WTC11 (cell line): ENCODE measurements around the gene NCOA1.

ENCODE experiments used
- CREB1 ChIP-seq: sonication (generic); formaldehyde crosslinking; IDR thresholded peaks from 2 replicates; pipeline ENCODE4 v1.8.0; 2023; ENCODE audit warnings: mild to moderate bottlenecking, missing genetic modification reagents
- CREM ChIP-seq: sonication (generic); formaldehyde crosslinking; IDR thresholded peaks from 2 replicates; pipeline ENCODE4 v1.8.1; 2022; ENCODE audit warnings: mild to moderate bottlenecking, missing genetic modification reagents, moderate library complexity
- FOXK1 ChIP-seq: sonication (generic); formaldehyde crosslinking; IDR thresholded peaks from 2 replicates; pipeline ENCODE4 v1.8.0; 2022; ENCODE audit warnings: mild to moderate bottlenecking, moderate library complexity, missing genetic modification reagents
- KAT7 ChIP-seq: sonication (generic); formaldehyde crosslinking; IDR thresholded peaks from 2 replicates; pipeline ENCODE4 v1.8.1; 2023; ENCODE audit warnings: missing genetic modification reagents, mild to moderate bottlenecking, borderline replicate concordance
- SP1 ChIP-seq: sonication (generic); formaldehyde crosslinking; conservative IDR thresholded peaks from 2 replicates; pipeline ENCODE4 v1.8.1; 2022; ENCODE audit warnings: missing genetic modification reagents
- TCF7 ChIP-seq: sonication (generic); formaldehyde crosslinking; IDR thresholded peaks from 2 replicates; pipeline ENCODE4 v1.8.0; 2022; ENCODE audit warnings: mild to moderate bottlenecking, low read depth, missing genetic modification reagents, moderate library complexity
- TF ChIP-seq, protein P1 (sequence below): fragments of 200-600 bp; IDR thresholded peaks from 2 replicates; pipeline ENCODE4 v1.8.0; 2022; ENCODE audit warnings: antibody characterized with exemption
- TF ChIP-seq, protein P2 (sequence below): sonication (generic); formaldehyde crosslinking; IDR thresholded peaks from 2 replicates; pipeline ENCODE4 v1.8.0; 2022; ENCODE audit warnings: missing genetic modification reagents
- TF ChIP-seq, protein P3 (sequence below): sonication (generic); formaldehyde crosslinking; IDR thresholded peaks from 2 replicates; pipeline ENCODE4 v1.8.0; 2022; ENCODE audit warnings: mild to moderate bottlenecking, missing genetic modification reagents
- TF ChIP-seq, protein P4 (sequence below): sonication (generic); formaldehyde crosslinking; IDR thresholded peaks from 2 replicates; pipeline ENCODE4 v1.8.1; 2022; ENCODE audit warnings: missing genetic modification reagents, borderline replicate concordance
- TF ChIP-seq, protein P5 (sequence below): sonication (generic); formaldehyde crosslinking; IDR thresholded peaks from 2 replicates; pipeline ENCODE4 v1.8.1; 2022; ENCODE audit warnings: low read depth, missing genetic modification reagents, borderline replicate concordance

DNA sequence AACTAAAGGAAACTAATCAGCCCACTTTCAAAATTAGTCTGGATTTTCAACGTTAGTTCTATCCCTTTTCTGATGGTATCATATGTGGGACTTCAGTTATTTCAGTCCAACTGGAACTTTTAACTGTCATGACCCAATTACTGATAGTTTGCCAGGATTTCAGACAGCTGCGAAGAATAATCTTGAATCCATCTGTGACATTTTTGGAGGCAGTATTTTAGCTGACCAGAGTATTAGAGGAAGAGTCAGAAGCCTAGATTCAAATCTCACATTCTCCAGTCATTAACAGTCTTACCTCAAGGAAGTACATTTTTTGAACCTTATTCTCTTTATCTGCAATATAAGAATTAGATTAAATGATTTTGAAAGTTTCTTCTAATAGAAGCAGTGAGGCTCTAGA, 220.8 kb downstream of the NCOA1 start:
- TF ChIP-seq CREB1 (CRISPR knock-in tag), result no peak
- TF ChIP-seq, protein P1, sequence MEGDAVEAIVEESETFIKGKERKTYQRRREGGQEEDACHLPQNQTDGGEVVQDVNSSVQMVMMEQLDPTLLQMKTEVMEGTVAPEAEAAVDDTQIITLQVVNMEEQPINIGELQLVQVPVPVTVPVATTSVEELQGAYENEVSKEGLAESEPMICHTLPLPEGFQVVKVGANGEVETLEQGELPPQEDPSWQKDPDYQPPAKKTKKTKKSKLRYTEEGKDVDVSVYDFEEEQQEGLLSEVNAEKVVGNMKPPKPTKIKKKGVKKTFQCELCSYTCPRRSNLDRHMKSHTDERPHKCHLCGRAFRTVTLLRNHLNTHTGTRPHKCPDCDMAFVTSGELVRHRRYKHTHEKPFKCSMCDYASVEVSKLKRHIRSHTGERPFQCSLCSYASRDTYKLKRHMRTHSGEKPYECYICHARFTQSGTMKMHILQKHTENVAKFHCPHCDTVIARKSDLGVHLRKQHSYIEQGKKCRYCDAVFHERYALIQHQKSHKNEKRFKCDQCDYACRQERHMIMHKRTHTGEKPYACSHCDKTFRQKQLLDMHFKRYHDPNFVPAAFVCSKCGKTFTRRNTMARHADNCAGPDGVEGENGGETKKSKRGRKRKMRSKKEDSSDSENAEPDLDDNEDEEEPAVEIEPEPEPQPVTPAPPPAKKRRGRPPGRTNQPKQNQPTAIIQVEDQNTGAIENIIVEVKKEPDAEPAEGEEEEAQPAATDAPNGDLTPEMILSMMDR, result no peak
- TF ChIP-seq, protein P2, sequence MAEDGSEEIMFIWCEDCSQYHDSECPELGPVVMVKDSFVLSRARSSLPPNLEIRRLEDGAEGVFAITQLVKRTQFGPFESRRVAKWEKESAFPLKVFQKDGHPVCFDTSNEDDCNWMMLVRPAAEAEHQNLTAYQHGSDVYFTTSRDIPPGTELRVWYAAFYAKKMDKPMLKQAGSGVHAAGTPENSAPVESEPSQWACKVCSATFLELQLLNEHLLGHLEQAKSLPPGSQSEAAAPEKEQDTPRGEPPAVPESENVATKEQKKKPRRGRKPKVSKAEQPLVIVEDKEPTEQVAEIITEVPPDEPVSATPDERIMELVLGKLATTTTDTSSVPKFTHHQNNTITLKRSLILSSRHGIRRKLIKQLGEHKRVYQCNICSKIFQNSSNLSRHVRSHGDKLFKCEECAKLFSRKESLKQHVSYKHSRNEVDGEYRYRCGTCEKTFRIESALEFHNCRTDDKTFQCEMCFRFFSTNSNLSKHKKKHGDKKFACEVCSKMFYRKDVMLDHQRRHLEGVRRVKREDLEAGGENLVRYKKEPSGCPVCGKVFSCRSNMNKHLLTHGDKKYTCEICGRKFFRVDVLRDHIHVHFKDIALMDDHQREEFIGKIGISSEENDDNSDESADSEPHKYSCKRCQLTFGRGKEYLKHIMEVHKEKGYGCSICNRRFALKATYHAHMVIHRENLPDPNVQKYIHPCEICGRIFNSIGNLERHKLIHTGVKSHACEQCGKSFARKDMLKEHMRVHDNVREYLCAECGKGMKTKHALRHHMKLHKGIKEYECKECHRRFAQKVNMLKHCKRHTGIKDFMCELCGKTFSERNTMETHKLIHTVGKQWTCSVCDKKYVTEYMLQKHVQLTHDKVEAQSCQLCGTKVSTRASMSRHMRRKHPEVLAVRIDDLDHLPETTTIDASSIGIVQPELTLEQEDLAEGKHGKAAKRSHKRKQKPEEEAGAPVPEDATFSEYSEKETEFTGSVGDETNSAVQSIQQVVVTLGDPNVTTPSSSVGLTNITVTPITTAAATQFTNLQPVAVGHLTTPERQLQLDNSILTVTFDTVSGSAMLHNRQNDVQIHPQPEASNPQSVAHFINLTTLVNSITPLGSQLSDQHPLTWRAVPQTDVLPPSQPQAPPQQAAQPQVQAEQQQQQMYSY (CRISPR knock-in tag), result no peak
- TF ChIP-seq CREM (CRISPR knock-in tag), result no peak
- TF ChIP-seq, protein P3, sequence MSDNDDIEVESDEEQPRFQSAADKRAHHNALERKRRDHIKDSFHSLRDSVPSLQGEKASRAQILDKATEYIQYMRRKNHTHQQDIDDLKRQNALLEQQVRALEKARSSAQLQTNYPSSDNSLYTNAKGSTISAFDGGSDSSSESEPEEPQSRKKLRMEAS (CRISPR knock-in tag), result no peak
- no peak for TF ChIP-seq SP1 (CRISPR knock-in tag)
- TF ChIP-seq, protein P4, sequence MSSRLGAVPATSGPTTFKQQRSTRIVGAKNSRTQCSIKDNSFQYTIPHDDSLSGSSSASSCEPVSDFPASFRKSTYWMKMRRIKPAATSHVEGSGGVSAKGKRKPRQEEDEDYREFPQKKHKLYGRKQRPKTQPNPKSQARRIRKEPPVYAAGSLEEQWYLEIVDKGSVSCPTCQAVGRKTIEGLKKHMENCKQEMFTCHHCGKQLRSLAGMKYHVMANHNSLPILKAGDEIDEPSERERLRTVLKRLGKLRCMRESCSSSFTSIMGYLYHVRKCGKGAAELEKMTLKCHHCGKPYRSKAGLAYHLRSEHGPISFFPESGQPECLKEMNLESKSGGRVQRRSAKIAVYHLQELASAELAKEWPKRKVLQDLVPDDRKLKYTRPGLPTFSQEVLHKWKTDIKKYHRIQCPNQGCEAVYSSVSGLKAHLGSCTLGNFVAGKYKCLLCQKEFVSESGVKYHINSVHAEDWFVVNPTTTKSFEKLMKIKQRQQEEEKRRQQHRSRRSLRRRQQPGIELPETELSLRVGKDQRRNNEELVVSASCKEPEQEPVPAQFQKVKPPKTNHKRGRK (CRISPR knock-in tag), result no peak
- TF ChIP-seq FOXK1 (CRISPR knock-in tag), result no peak
- TF ChIP-seq, protein P5, sequence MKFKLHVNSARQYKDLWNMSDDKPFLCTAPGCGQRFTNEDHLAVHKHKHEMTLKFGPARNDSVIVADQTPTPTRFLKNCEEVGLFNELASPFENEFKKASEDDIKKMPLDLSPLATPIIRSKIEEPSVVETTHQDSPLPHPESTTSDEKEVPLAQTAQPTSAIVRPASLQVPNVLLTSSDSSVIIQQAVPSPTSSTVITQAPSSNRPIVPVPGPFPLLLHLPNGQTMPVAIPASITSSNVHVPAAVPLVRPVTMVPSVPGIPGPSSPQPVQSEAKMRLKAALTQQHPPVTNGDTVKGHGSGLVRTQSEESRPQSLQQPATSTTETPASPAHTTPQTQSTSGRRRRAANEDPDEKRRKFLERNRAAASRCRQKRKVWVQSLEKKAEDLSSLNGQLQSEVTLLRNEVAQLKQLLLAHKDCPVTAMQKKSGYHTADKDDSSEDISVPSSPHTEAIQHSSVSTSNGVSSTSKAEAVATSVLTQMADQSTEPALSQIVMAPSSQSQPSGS (CRISPR knock-in tag), result no peak
- TF ChIP-seq TCF7 (CRISPR knock-in tag), result no peak
- no peak for TF ChIP-seq KAT7 (CRISPR knock-in tag)
